Liver (tissue), 9 donors: Measurements from ENCODE around the gene NT5M. TPM values are rescaled to one million over a fixed set of nuclear protein-coding genes. Genes with fewer than 3 reads are reported as not detected.

Source experiments
- DNase-seq: peaks from one replicate; pipeline ENCODE4 v3.0.0-alpha.2; 2017; ENCODE audit warnings: low spot score
- H3K27ac ChIP-seq, 2 donors: one replicate each; pipeline ENCODE4 v1.7.0; 2013; ENCODE audit warnings: inconsistent platforms in 2 of 2, low read length in 2 of 2, control low read depth in 1 of 2, low read depth in 1 of 2, mild to moderate bottlenecking in 1 of 2
- H3K27me3 ChIP-seq, 4 donors: one replicate each; pipeline versions ENCODE4 v1.6.1 to v1.7.0; 2013; ENCODE audit warnings: low read length in 3 of 4, inconsistent platforms in 1 of 4, mild to moderate bottlenecking in 1 of 4, moderate library complexity in 1 of 4; ENCODE audit not compliant: control insufficient read depth in 4 of 4, insufficient read depth in 4 of 4
- H3K36me3 ChIP-seq, 4 donors: one replicate each; pipeline versions ENCODE4 v1.6.1 to v1.7.0; 2013; ENCODE audit warnings: low read length in 3 of 4, mild to moderate bottlenecking in 3 of 4, low read depth in 1 of 4, moderate library complexity in 1 of 4; ENCODE audit not compliant: control insufficient read depth in 4 of 4, insufficient read depth in 3 of 4
- H3K4me1 ChIP-seq, 4 donors: one replicate each; pipeline versions ENCODE4 v1.6.1 to v1.7.0; 2013; ENCODE audit warnings: low read length in 3 of 4, mild to moderate bottlenecking in 3 of 4, moderate library complexity in 1 of 4; ENCODE audit not compliant: control insufficient read depth in 4 of 4, insufficient read depth in 4 of 4
- H3K4me3 ChIP-seq, 3 donors: one replicate each; pipeline versions ENCODE4 v1.6.1 to v1.7.0; 2013; ENCODE audit warnings: low read length in 3 of 3, control low read depth in 1 of 3, low read depth in 1 of 3, mild to moderate bottlenecking in 1 of 3
- H3K9ac ChIP-seq, 2 donors: one replicate each; pipeline ENCODE4 v1.7.0; 2013; ENCODE audit warnings: low read length in 2 of 2, mild to moderate bottlenecking in 2 of 2, moderate library complexity in 2 of 2, control low read depth in 1 of 2, low read depth in 1 of 2
- H3K9me3 ChIP-seq, 4 donors: one replicate each; pipeline versions ENCODE4 v1.6.1 to v1.7.0; 2013; ENCODE audit warnings: low read length in 3 of 4; ENCODE audit not compliant: control insufficient read depth in 4 of 4
- ATF3 ChIP-seq: IDR thresholded peaks from 2 replicates; pipeline ENCODE4 v1.6.1; 2016; ENCODE audit warnings: antibody characterized with exemption
- CTCF ChIP-seq: fragments of 150-350 bp; IDR thresholded peaks from 2 replicates; pipeline ENCODE4 v1.5.1; 2017; ENCODE audit warnings: improper control_type of control experiment, low read depth, low read length; ENCODE audit not compliant: missing input control
- EGR1 ChIP-seq, 2 donors: IDR thresholded peaks; 2 replicates each; pipeline ENCODE4 v1.6.1; 2016 to 2018; ENCODE audit warnings: antibody characterized with exemption in 2 of 2, low read depth in 2 of 2
- FOXA1 ChIP-seq: IDR thresholded peaks from 2 replicates; pipeline ENCODE4 v1.6.1; 2016; ENCODE audit warnings: antibody characterized with exemption
- FOXA2 ChIP-seq: IDR thresholded peaks from 2 replicates; pipeline ENCODE4 v1.6.1; 2016; ENCODE audit warnings: antibody characterized with exemption
- GABPA ChIP-seq, 2 donors: IDR thresholded peaks in 1 of 2; conservative IDR thresholded peaks in 1 of 2; 2 replicates each; pipeline ENCODE4 v1.6.1; 2016; ENCODE audit warnings: antibody characterized with exemption in 2 of 2, mild to moderate bottlenecking in 1 of 2, moderate library complexity in 1 of 2
- HNF4A ChIP-seq, 2 donors: conservative IDR thresholded peaks; 2 replicates each; pipeline ENCODE4 v1.6.1; 2016; ENCODE audit warnings: antibody characterized with exemption in 2 of 2, mild to moderate bottlenecking in 2 of 2
- HNF4G ChIP-seq: IDR thresholded peaks from 2 replicates; pipeline ENCODE4 v1.6.1; 2016; ENCODE audit warnings: antibody characterized with exemption
- JUND ChIP-seq, 2 donors: IDR thresholded peaks; 2 replicates each; pipeline ENCODE4 v1.6.1; 2016; ENCODE audit warnings: antibody characterized with exemption in 2 of 2
- MAX ChIP-seq: IDR thresholded peaks from 2 replicates; pipeline ENCODE4 v1.6.1; 2016; ENCODE audit warnings: antibody characterized with exemption
- RAD21 ChIP-seq, 2 donors: IDR thresholded peaks; 2 replicates each; pipeline ENCODE4 v1.6.1; 2016; ENCODE audit warnings: antibody characterized with exemption in 2 of 2, mild to moderate bottlenecking in 2 of 2
- REST ChIP-seq: IDR thresholded peaks from 2 replicates; pipeline ENCODE4 v1.6.1; 2016; ENCODE audit warnings: antibody characterized with exemption, mild to moderate bottlenecking
- SP1 ChIP-seq: IDR thresholded peaks from 2 replicates; pipeline ENCODE4 v1.6.1; 2018; ENCODE audit warnings: antibody characterized with exemption, mild to moderate bottlenecking
- YY1 ChIP-seq: IDR thresholded peaks from 2 replicates; pipeline ENCODE4 v1.6.1; 2016; ENCODE audit warnings: antibody characterized with exemption, mild to moderate bottlenecking
- ZBTB33 ChIP-seq: IDR thresholded peaks from 2 replicates; pipeline ENCODE4 v1.6.1; 2016; ENCODE audit warnings: antibody characterized with exemption
- WGBS: extraction: QIAGEN DNeasy Blood & Tissue Kit; methylation state at CpG from one replicate; pipeline ENCODE4 v1.1.7; 2013; 5-methylcytosine and 5-hydroxymethylcytosine counted together
- polyA plus RNA-seq, 2 donors: library from polyadenylated mRNA; stranded (reverse) in 1 of 2; unstranded in 1 of 2; fragments of 200-250 nt in 1 of 2; fragments of >200 nt in 1 of 2; fragmentation: Nextera tagmentation in 1 of 2; extraction: Ambion mirVana in 1 of 2; gene quantifications; one replicate each; pipeline versions ENCODE4 v1.2.1 to v1.2.3, GENCODE V29; 2013 to 2015
- total RNA-seq, 2 donors: library from RNA; depleted of rRNA; stranded (reverse); fragments of >200 nt; gene quantifications; one replicate each; pipeline ENCODE4 v1.2.3, GENCODE V29; 2014
- donor health status: healthy.
- donor health status: healthy.
- donor health status: healthy.
- donor health status: healthy.
- donor health status: healthy.

The NT5M gene
- total and polyA plus RNA-seq, 4 donors = 0.42 to 7.9 (median 0.66) TPM

- TF ChIP-seq REST = no peak
- no peak for TF ChIP-seq FOXA2
- no peak for TF ChIP-seq SP1
- no peak for TF ChIP-seq YY1
- TF ChIP-seq MAX = no peak
- TF ChIP-seq HNF4A (conservative IDR thresholded peaks at IDR 0.05) = no peak
- no peak for TF ChIP-seq JUND (IDR thresholded peaks at IDR 0.05)
- TF ChIP-seq ATF3 = no peak
- TF ChIP-seq FOXA1 = no peak
- TF ChIP-seq GABPA (IDR thresholded peaks at IDR 0.05 in 1 of 2, conservative IDR thresholded peaks at IDR 0.05 in 1 of 2) = no peak
Measured at GRCh38 chr17:17356149-17356930, 53.2 kb downstream of the NT5M start (continued).

GRCh38 chr17:17356931-17357270 is 53.7 kb downstream of the NT5M start:
- H3K27ac ChIP-seq = no peak overlapping the region
- WGBS = 93% methylated on average over 10 of the region's 10 CpGs
- H3K4me1 ChIP-seq = no peaks in the 10 kb centered on the region
- H3K9ac ChIP-seq = no peak overlapping the region
- DNase-seq = no peak
- no peaks in the 10 kb centered on the region for H3K36me3 ChIP-seq
- H3K27me3 ChIP-seq = no peaks in the 10 kb centered on the region
- TF ChIP-seq EGR1 (IDR thresholded peaks at IDR 0.05; ENCODE audit: low read depth in 2 of 2) (no peak), ZBTB33 (no peak), FOXA1 (no peak), RAD21 (IDR thresholded peaks at IDR 0.05) (no peak), REST (no peak), HNF4G (no peak), MAX (no peak), ATF3 (no peak), HNF4A (conservative IDR thresholded peaks at IDR 0.05) (no peak), CTCF (no peak), GABPA (IDR thresholded peaks at IDR 0.05 in 1 of 2, conservative IDR thresholded peaks at IDR 0.05 in 1 of 2) (no peak), SP1 (no peak), JUND (IDR thresholded peaks at IDR 0.05) (no peak)
- H3K9me3 ChIP-seq = no peaks in the 10 kb centered on the region
- H3K4me3 ChIP-seq = no peak overlapping the region
